Left ventricle myocardium inferior (tissue), 1 donor: ENCODE results near the gene ANTXR1. TPM values are rescaled to one million over a fixed set of nuclear protein-coding genes. Genes with fewer than 3 reads are reported as not detected.

ENCODE experiments used
- DNase-seq: peaks from one replicate; pipeline ENCODE4 v3.0.0-alpha.2; 2020
- H3K27ac ChIP-seq: fragments of 200-600 bp; replicated peaks from 2 replicates; pipeline ENCODE4 v1.8.0; 2021
- H3K27me3 ChIP-seq: fragments of 200-600 bp; 2 replicates; pipeline ENCODE4 v1.8.0; 2021; ENCODE audit warnings: low read depth
- H3K36me3 ChIP-seq: fragments of 200-600 bp; 2 replicates; pipeline ENCODE4 v1.8.0; 2021
- H3K4me1 ChIP-seq: fragments of 200-600 bp; 2 replicates; pipeline ENCODE4 v1.8.0; 2021
- H3K4me3 ChIP-seq: fragments of 200-600 bp; 2 replicates; pipeline ENCODE4 v1.8.0; 2021; ENCODE audit warnings: mild to moderate bottlenecking, moderate library complexity
- H3K9me3 ChIP-seq: fragments of 200-600 bp; replicated peaks from 2 replicates; pipeline ENCODE4 v1.8.0; 2021
- intact Hi-C: fragments of 100-400 bp; cut with micrococcal nuclease; formaldehyde crosslinking; loops from one replicate; pipeline ENCODE4 v1.11.0; 2022
- total RNA-seq: library from RNA; stranded (reverse); fragmentation: NEBNext Ultra II Directional; extraction: Animal tissue kit (Norgen Biotek cat#: 25700); gene quantifications from one replicate; pipeline ENCODE4 v1.2.1, GENCODE V29; 2021
- TF ChIP-seq, protein P1 (sequence below): fragments of 200-600 bp; IDR thresholded peaks from 2 replicates; pipeline ENCODE4 v1.8.0; 2021; ENCODE audit warnings: antibody characterized with exemption, mild to moderate bottlenecking, borderline replicate concordance
- donor health status: DM: no; HTN: yes; CAD: no; lungs with severe emphysema.

The ANTXR1 gene
- total RNA-seq, 1 donor from 2014 or later = 23.3 TPM

DNA sequence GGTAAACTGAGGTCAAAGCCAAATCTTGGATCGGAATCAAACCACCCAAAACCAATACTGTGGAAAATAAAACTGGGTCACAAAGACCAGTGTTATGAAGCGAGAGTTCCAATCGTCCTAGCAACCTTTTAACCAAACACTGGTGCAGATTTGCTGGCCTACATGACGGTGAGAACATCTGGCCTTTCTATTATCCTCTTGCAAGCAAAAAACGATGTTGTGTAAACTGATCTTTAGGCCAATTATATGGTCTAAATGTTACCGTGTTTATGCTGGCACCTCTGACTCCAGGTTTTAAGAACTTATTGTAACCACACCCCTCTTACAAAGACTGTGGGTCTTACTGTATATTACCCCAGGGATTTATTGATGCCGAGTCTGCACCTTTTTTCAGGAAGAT is 228.1 kb downstream of the ANTXR1 start:
- Histone ChIP-seq H3K27ac (no peak overlapping the region), H3K36me3 (peaks cover 1% of the 10 kb centered on the region), H3K4me3 (no peak overlapping the region), H3K9me3 (no peaks in the 10 kb centered on the region), H3K4me1 (no peaks in the 10 kb centered on the region), H3K27me3 (no peaks in the 10 kb centered on the region)
- TF ChIP-seq, protein P1, sequence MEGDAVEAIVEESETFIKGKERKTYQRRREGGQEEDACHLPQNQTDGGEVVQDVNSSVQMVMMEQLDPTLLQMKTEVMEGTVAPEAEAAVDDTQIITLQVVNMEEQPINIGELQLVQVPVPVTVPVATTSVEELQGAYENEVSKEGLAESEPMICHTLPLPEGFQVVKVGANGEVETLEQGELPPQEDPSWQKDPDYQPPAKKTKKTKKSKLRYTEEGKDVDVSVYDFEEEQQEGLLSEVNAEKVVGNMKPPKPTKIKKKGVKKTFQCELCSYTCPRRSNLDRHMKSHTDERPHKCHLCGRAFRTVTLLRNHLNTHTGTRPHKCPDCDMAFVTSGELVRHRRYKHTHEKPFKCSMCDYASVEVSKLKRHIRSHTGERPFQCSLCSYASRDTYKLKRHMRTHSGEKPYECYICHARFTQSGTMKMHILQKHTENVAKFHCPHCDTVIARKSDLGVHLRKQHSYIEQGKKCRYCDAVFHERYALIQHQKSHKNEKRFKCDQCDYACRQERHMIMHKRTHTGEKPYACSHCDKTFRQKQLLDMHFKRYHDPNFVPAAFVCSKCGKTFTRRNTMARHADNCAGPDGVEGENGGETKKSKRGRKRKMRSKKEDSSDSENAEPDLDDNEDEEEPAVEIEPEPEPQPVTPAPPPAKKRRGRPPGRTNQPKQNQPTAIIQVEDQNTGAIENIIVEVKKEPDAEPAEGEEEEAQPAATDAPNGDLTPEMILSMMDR = no peak
- intact Hi-C loops = no loop called here
- no peak for DNase-seq

DNA sequence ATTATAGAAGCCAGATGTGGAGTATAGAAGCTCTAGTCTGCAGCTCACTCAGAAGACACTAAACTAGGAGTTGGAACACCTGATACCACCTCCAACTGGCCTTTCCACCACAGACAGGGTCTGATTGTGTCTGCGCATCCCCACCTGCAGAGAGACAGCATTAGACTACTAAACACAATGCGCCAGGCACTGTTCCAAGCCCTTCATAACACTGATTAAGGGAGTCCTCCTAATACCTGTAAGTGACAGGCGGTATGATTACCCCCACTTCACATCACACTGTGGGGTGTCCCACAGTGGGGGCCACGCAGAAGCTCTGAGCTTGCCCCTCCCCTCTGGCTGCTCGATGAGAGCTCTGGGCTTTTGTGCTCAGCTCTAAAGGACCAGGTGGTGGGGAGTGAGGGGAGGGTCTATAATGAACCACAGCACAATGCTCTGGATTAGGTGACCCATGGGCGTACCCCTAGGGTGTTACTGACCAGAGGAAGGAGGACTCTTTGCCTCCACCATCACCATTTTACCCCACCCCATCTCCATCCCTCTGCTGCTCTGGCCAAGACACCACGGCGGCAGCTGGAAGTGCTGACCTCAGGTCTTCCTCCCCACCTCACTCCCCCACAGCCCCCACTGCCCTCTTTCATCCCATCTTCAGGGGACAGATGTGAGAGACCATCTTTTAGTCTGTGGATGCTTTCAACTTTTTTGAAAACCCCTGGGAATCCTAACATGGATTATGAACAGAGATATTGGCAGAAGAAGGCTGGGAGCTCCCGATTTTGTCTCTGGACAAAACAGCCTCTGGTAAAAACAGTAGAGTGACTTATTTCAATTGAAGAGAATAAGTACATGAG is 228.9 kb downstream of the ANTXR1 start:
- intact Hi-C loops = no loop called here
- Histone ChIP-seq H3K27me3 (no peaks in the 10 kb centered on the region), H3K36me3 (peaks cover 4% of the 10 kb centered on the region), H3K27ac (no peak overlapping the region), H3K4me1 (no peaks in the 10 kb centered on the region), H3K4me3 (no peak overlapping the region), H3K9me3 (no peaks in the 10 kb centered on the region)
- DNase-seq = no peak
- TF ChIP-seq, protein P1 = no peak

DNA sequence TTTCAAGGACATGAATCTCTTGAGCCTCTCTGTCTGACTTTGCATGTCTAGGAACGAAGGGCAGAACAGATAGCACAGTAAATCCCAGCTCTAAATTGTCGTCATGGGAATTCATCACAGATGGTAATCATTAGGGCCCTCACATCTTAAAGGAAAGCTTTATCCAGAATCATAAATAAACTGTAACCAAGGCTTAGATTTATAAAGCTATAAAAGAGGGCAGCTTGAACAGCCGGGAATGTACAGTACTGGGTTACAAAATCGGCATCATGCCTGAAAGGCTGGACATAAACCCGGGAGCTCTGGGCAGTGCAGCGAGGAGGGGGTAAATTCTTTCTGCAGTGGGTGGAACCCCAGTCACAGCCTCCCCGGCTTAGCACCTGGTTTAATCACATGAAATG is 229.7 kb downstream of the ANTXR1 start:
- TF ChIP-seq, protein P1 = no peak
- Histone ChIP-seq H3K4me3 (no peak overlapping the region), H3K36me3 (peaks cover 4% of the 10 kb centered on the region), H3K9me3 (no peaks in the 10 kb centered on the region), H3K4me1 (no peaks in the 10 kb centered on the region), H3K27me3 (no peaks in the 10 kb centered on the region), H3K27ac (no peak overlapping the region)
- intact Hi-C loops = no loop called here
- no peak for DNase-seq

DNA sequence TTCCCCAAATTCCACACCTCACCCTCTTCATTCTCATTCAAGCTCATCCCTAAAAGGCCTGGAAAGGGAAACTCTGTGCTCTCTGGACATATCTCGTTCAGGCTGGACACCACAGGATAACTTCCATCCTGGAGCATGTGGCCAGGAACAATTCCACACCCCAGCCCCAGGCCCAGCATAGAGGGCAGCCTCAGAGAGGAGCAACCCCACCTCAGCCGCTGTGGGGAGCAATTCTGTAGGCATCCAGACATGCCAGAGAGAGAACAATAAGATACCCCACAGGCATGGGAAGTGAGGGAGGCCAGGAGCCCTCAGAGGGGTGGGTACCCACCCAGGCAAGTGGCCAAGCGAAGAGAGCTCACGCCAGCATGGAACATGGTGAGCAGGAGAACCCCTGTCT is 230.7 kb downstream of the ANTXR1 start:
- intact Hi-C loops = no loop called here
- H3K36me3 ChIP-seq = peaks cover 4% of the 10 kb centered on the region
- TF ChIP-seq, protein P1 = no peak
- no peak for DNase-seq
- H3K4me1 ChIP-seq = no peaks in the 10 kb centered on the region
- H3K4me3 ChIP-seq = no peak overlapping the region
- H3K27ac ChIP-seq = no peak overlapping the region
- H3K9me3 ChIP-seq = no peaks in the 10 kb centered on the region
- H3K27me3 ChIP-seq = no peaks in the 10 kb centered on the region

DNA sequence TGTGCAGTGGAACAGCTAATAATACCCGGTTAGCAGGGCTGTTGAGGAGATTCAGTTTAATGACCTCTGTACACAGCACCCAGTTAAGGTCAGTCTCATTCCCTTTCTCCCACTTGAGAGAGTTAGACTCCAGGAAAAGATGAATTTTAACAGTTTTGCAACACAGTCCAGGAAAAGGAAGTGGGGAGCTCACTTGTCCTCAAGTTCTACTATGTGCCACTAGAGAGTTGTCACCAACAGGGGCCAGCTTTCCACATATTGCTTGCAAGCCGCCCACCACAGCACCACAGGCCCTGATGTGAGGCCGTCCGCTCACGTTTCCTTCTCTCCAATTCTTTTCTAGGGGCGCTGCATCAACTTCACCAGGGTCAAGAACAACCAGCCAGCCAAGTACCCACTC is 231.9 kb downstream of the ANTXR1 start:
- no peaks in the 10 kb centered on the region for H3K4me1 ChIP-seq
- DNase-seq = no peak
- no peak overlapping the region for H3K4me3 ChIP-seq
- peaks cover 4% of the 10 kb centered on the region for H3K36me3 ChIP-seq
- TF ChIP-seq, protein P1 = no peak
- no peak overlapping the region for H3K27ac ChIP-seq
- intact Hi-C loops = no loop called here
- H3K9me3 ChIP-seq = no peaks in the 10 kb centered on the region
- no peaks in the 10 kb centered on the region for H3K27me3 ChIP-seq
